Suprapubic skin (tissue), 4 donors: ENCODE measurements around the gene PRKD3. TPM values are rescaled to one million over a fixed set of nuclear protein-coding genes. Genes with fewer than 3 reads are reported as not detected.
A peak's percentile ranks its signal among the peaks of the same experiment; 100 is the strongest.

Experiments
- DNase-seq, 2 donors: peaks; one replicate each; pipeline ENCODE4 v3.0.0-alpha.2; 2019; ENCODE audit warnings: low spot score in 2 of 2
- H3K27ac ChIP-seq: fragments of 200-600 bp; sonication (generic); one replicate; pipeline ENCODE4 v1.5.1; 2019
- H3K27me3 ChIP-seq: fragments of 200-600 bp; sonication (generic); one replicate; pipeline ENCODE4 v1.5.1; 2019
- H3K36me3 ChIP-seq: fragments of 200-600 bp; sonication (generic); one replicate; pipeline ENCODE4 v1.5.1; 2019
- H3K4me1 ChIP-seq: fragments of 200-600 bp; sonication (generic); one replicate; pipeline ENCODE4 v1.5.1; 2019
- H3K4me3 ChIP-seq: fragments of 200-600 bp; sonication (generic); one replicate; pipeline ENCODE4 v1.5.1; 2019; ENCODE audit warnings: mild to moderate bottlenecking
- H3K9me3 ChIP-seq: fragments of 200-600 bp; sonication (generic); one replicate; pipeline ENCODE4 v1.5.1; 2019
- CTCF ChIP-seq, 2 donors: fragments of 200-600 bp in 1 of 2; fragments of 450-650 bp in 1 of 2; sonication (generic) in 1 of 2; IDR thresholded peaks; one replicate each; pipeline ENCODE4 v1.5.1; 2016 to 2019; ENCODE audit warnings: antibody characterized with exemption in 2 of 2, mild to moderate bottlenecking in 1 of 2, moderate library complexity in 1 of 2
- EP300 ChIP-seq: sonication (generic); formaldehyde crosslinking; IDR thresholded peaks from one replicate; pipeline ENCODE4 v1.6.1; 2017; ENCODE audit warnings: antibody characterized with exemption
- POLR2A ChIP-seq, 2 donors: fragments of 450-650 bp; IDR thresholded peaks; one replicate each; pipeline ENCODE4 v1.6.1; 2017; ENCODE audit warnings: antibody characterized with exemption in 2 of 2, mild to moderate bottlenecking in 2 of 2, moderate library complexity in 2 of 2
- POLR2AphosphoS5 ChIP-seq, 3 donors: sonication (generic); formaldehyde crosslinking; IDR thresholded peaks; one replicate each; pipeline ENCODE4 v1.6.1; 2017; ENCODE audit warnings: antibody characterized with exemption in 3 of 3
- WGBS: methylation state at CpG from one replicate; pipeline ENCODE4 v1.1.5; 2018; 5-methylcytosine and 5-hydroxymethylcytosine counted together
- total RNA-seq, 4 donors: library from RNA; depleted of rRNA; stranded (reverse); fragments of >200 nt; gene quantifications; one replicate each; pipeline ENCODE4 v1.1.0, GENCODE V29; 2016

Gene PRKD3
- total RNA-seq, 4 donors from 2014 or later, result 20.8 to 50.0 (median 34.3) TPM

- WGBS, result 11% methylated on average over 2 of the region's 2 CpGs
- TF ChIP-seq POLR2A (IDR thresholded peaks at IDR 0.05) (no peak), POLR2AphosphoS5 (IDR thresholded peaks at IDR 0.05) (no peak), EP300 (no peak), CTCF (IDR thresholded peaks at IDR 0.05) (no peak)
- peak overlapping the region; percentile 82 for H3K4me3 ChIP-seq
These were observed 1.7 kb upstream of the PRKD3 start for GRCh38 chr2:37326285-37326684.

GRCh38 chr2:37325625-37326071, 1.0 kb upstream of the PRKD3 start:
- TF ChIP-seq CTCF (IDR thresholded peaks at IDR 0.05) (no peak), POLR2A (IDR thresholded peaks at IDR 0.05) (no peak), EP300 (no peak), POLR2AphosphoS5 (IDR thresholded peaks at IDR 0.05) (no peak)
- Histone ChIP-seq H3K27ac (peak overlapping the region; percentile 93), H3K4me3 (peak overlapping the region; percentile 82), H3K4me1 (peaks cover 41% of the 10 kb centered on the region), H3K9me3 (no peaks in the 10 kb centered on the region), H3K36me3 (no peaks in the 10 kb centered on the region), H3K27me3 (no peaks in the 10 kb centered on the region)
- DNase-seq, result no peak
- 82% methylated on average over 12 of the region's 12 CpGs for WGBS

More at GRCh38 chr2:37326285-37326684, 1.7 kb upstream of the PRKD3 start:
- H3K27me3 ChIP-seq, result no peaks in the 10 kb centered on the region
- H3K9me3 ChIP-seq, result no peaks in the 10 kb centered on the region
- peaks cover 35% of the 10 kb centered on the region for H3K4me1 ChIP-seq
- peak overlapping the region; percentile 93 for H3K27ac ChIP-seq
- no peaks in the 10 kb centered on the region for H3K36me3 ChIP-seq
- DNase-seq, result no peak

- peak overlapping the region; percentile 82 for H3K4me3 ChIP-seq
- peaks cover 47% of the 10 kb centered on the region for H3K4me1 ChIP-seq
- peak overlapping the region; percentile 93 for H3K27ac ChIP-seq
- DNase-seq, result peak in 1 of 2 donors; percentile 89
- no peaks in the 10 kb centered on the region for H3K27me3 ChIP-seq
- peak in 1 of 2 donors; percentile 27 for TF ChIP-seq POLR2A (IDR thresholded peaks at IDR 0.05)
- TF ChIP-seq CTCF (IDR thresholded peaks at IDR 0.05), result no peak
- no peak for TF ChIP-seq POLR2AphosphoS5 (IDR thresholded peaks at IDR 0.05)
- no peak for TF ChIP-seq EP300
- WGBS, result 0% methylated on average over 1 of the region's 33 CpGs
- no peaks in the 10 kb centered on the region for H3K36me3 ChIP-seq
- H3K9me3 ChIP-seq, result no peaks in the 10 kb centered on the region
These were observed 172 bp downstream of the PRKD3 start for GRCh38 chr2:37324536-37324785.

- Histone ChIP-seq H3K36me3 (no peaks in the 10 kb centered on the region), H3K27me3 (no peaks in the 10 kb centered on the region), H3K27ac (peak overlapping the region; percentile 93), H3K9me3 (no peaks in the 10 kb centered on the region), H3K4me3 (peak overlapping the region; percentile 82), H3K4me1 (peaks cover 51% of the 10 kb centered on the region)
- WGBS, result 6% methylated on average over 19 of the region's 61 CpGs
- DNase-seq, result peak in 1 of 2 donors; percentile 68
- TF ChIP-seq POLR2AphosphoS5 (IDR thresholded peaks at IDR 0.05), result no peak
- TF ChIP-seq CTCF (IDR thresholded peaks at IDR 0.05), result no peak
- no peak for TF ChIP-seq EP300
- TF ChIP-seq POLR2A (IDR thresholded peaks at IDR 0.05), result no peak
These were observed 675 bp downstream of the PRKD3 start for GRCh38 chr2:37323781-37324535.

GRCh38 chr2:37323176-37323780, 1.4 kb downstream of the PRKD3 start:
- H3K4me1 ChIP-seq, result peaks cover 57% of the 10 kb centered on the region
- H3K27ac ChIP-seq, result peak overlapping the region; percentile 93
- no peak for DNase-seq
- WGBS, result 11% methylated on average over 13 of the region's 13 CpGs
- TF ChIP-seq POLR2A (IDR thresholded peaks at IDR 0.05) (no peak), CTCF (IDR thresholded peaks at IDR 0.05) (no peak), EP300 (no peak), POLR2AphosphoS5 (IDR thresholded peaks at IDR 0.05) (no peak)
- H3K36me3 ChIP-seq, result no peaks in the 10 kb centered on the region
- H3K4me3 ChIP-seq, result peak overlapping the region; percentile 82
- no peaks in the 10 kb centered on the region for H3K9me3 ChIP-seq
- H3K27me3 ChIP-seq, result no peaks in the 10 kb centered on the region
